IPS DF 19.7 (cell line): ENCODE measurements around the gene GASK1B.

ENCODE experiments used
- DNase-seq: peaks from one replicate; pipeline ENCODE4 v3.0.0-alpha.2; 2013; ENCODE audit warnings: low read depth, low spot score

GASK1B gene

DNA sequence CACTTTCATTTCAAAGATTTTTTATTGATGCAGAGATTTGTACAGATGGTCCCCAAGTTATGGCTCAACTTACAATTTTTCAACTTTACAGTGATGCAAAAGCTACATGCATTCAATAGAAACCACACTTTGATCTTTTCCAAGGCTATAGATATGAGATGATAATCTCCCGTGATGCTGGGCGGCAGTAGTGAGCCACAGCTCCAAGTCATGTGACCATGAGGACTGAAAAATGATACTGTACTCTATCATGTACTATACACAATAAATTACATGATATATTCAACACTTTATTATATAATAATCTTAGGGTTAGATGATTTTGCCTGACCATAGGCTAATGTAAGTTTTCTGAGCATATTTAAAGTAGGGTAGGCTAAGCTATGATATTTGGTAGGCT, 14.0 kb upstream of the GASK1B start:
- DNase-seq = no peak

DNA sequence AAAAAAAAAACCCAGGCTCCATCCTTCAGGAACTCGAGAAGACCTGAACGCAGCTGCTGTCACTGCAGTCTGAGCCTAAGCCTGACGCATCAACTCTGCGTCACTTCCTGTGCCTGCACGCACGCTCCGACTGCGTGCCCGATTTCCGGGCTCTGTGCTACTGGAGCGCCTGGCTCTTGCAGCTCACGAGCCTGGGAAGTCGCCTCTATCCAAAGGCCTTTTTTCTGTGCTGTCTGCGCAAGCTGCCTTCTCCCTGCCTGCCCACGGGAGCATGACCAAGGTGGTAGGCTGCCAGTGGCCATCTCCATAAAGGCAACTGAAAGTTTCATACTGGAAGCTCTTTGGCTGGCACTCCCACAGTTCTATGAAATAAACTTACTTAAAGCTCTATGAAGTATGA, 9.9 kb upstream of the GASK1B start:
- DNase-seq = no peak

DNA sequence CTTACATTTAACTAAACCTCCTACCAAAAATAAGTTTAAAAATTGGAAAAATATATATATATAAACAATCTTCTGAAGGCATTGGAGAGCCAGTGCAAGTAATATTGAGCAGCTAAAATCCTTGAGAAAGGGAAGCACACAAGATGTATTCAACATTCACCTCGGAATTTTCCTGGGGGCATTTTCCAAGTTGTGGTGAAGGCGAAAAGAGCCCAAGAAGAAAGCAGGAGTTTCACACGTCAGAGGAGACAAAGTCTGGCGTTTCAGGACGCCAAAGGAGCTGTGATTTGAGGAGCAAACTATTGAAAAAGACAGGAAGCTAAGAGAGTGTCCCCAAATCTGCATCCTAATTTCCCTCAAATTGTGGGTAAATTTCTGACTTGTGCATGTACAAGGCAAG, 9.1 kb upstream of the GASK1B start:
- no peak for DNase-seq

DNA sequence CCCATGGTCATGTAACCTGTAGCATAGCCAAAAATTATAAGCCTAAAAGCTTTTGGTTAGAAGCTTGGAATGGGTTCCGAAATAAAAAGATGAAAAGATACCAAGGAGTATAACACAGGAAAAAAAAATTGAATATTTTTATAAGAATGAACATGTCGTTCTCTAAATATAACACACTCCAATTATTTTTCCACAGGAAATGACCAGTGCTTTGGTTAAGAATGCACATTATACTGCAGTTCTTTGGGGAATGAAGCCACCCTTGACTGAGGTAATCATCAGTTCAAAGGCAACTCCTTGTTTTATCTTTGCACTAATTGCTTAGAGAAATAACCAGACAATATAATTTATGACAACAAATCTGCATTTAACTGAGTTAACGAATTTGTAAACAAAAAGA, 6.6 kb upstream of the GASK1B start:
- no peak for DNase-seq

DNA sequence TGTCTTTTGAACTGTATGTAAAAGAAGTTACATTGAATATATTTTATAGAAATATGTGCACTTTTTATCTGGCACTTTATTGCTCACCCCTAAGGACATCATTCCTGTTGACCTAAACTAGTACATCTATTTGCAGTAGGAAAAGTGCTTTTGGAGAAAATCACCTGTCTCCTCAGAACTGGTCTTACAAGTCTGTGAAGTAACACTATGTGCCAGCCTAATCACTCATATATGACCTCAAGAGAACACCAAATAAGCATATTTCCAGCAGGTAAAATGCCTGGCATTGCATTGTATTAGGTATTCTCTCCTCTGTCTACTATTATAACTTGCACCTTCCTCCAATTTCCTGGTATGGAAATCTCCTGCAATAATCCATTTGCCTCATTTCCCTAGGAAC, 4.0 kb upstream of the GASK1B start:
- no peak for DNase-seq

DNA sequence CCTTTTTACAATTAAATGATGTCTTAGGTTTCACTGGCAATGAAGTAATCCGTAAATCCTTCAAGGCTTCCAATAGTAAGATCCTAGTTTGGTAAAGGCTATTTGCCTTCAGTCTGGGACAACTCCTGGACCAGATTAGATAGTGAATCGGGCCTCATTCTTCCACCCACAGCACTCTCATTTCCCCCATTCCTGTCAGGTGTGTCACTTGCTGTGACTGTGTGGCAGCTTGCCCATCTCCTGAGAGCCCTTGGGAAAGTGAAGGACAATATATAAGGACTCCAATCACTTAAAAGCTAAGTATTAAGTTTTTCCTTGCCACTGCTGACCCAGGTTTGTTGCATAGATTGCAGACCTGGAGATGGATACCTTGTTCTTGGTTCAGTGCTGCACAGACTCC, 3.3 kb upstream of the GASK1B start:
- DNase-seq = no peak

DNA sequence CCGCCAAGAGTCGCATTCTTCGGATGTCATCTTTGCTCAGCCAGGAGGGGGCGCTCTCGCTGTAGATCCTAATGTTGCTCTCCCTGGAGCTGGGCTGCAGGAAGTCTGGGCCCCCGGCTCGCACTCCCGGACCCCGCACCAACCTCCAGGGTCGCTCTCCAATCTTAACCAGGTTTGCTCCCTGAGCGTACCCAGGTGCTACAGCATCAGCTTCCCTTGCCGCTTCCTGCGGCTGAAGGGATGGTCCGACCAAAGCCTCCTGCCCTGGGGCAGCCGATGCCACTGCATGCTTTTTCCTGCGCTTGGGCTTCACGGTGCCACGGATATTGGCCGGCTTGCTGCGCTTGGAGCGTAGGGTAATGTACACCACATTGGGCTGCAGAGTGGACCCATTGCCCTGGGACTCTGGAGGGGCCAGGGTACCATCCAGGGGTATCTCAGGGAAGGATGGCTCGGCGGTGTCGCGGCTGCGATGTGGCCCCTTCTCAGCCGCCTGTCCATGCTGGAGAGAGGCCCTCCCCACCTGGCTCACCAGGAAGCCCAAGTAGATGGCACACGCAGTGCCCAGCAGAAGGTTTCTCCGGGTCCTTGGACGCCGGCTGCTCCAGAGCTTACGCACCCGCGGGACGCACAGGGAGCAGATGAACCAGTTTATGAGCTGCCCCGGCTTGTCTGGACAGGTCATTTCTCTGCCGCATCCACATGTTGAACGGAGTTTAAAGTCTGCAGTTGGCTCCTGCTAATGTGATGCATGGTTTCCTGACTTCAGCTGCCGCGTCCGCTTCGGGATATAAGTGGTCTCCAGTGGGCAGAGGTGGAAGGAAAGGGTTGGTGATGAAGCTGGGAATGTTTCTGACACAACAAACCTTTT, 1.9 kb downstream of the GASK1B start:
- DNase-seq = no peak

DNA sequence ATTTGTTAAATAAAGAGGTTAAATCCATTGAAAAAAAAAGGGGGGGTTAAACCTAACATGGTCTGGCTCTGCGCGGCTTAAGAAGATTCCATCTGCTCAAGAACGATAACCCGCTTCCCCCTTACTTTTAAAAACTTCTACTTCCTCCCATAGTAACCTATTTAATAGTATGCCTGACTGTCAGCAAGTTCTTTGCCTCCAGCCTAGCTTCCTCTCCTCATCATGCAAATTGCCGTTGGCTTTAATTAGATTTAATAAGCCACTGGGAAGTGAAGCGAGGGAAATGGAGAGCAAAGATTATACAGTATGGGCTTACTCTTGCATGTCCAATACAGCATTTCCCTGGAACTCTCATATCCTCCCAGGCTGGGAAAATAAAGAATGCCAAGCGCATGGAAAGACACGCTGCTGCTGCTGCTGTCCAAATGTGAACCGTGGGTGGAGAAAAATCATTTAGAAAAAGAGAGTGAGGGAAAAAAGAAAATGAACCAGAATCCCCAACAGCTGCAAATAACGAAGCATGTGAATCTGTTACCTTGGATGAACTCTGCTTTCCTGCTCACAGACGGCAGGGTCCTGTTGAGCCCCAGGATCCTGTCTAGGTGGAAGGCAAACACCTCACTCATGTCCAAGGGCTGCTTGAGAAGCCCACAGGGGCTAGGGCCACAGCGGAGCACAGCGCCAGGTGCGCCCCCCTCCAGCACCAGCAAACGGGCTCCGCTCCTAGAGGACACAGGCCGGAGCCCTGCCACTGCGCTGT, 2.7 kb downstream of the GASK1B start:
- no peak for DNase-seq

DNA sequence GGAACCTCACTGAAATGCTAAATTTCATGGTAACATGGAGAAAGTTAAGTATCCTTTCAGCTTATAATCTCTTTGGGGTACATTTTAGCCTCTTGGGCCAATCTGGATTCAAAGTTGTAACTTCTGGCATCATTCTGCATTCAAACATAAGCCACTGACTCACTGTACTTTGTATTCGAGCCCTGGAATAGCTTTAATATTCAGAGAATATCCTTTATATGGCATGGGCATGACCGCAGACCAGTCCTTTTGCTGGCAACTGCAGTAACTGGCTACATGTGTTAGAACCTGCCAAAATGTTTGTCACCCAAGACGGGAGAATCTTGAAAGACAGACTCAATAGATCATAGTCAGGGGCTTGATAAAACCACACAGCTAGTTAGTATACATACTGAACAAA, 3.3 kb downstream of the GASK1B start:
- DNase-seq = no peak

DNA sequence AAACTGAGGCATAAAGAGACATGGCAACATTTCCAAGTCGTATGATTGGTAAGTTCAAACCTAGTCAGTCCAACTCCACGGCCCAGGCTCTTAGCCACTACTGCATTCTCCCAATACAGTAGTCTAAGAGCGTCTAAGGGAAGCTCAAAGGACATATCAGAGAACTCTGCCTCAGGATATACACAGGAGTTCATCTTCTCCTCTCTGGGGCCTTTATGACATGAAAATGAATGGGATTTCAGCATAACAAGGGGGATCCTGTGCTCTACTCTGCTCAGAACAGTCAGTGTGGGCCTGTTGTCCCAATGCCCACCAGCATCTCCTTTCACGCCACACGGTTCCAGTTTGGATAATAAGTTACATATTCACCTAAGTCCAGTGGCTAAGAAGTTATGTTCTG, 4.2 kb downstream of the GASK1B start:
- DNase-seq = no peak

DNA sequence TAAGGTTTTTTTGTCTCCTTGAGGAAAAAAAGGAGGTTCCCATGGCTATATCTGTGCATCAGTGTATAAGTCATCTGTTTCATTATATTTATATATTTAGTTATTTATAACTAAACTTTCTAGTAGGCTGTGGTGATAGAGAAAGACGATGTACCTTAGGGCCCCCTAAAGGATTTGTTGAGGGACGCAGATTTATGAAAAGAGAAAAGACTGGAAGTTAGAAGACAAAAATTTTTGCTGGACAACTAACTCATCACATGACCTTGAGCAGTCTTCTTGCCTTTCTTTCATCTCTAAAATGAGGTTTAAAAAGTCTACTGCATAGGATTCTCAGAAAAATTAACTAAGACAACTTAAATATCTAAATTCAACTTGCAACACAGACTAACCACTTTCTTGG, 6.1 kb downstream of the GASK1B start:
- no peak for DNase-seq

DNA sequence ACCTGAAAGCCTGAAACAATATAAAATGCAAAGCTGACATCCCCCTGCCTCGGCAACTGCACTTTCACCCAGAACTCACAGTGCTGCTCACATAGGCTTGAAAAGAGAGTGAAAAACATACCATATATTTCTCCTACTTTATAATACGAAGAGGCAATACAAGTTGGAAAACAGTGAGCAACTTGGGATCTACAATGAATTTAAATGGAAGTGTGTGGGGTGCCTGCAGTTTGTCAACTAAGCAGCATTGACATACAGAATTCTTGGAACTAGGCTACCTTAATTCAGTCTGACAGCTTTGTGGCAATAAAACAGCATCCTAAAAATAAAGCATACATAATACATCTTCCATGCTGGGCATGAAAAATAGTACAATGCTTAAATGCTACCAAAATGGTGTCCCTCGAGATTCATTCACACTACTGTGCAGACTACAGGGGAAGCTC, 8.0 kb downstream of the GASK1B start:
- DNase-seq = no peak

DNA sequence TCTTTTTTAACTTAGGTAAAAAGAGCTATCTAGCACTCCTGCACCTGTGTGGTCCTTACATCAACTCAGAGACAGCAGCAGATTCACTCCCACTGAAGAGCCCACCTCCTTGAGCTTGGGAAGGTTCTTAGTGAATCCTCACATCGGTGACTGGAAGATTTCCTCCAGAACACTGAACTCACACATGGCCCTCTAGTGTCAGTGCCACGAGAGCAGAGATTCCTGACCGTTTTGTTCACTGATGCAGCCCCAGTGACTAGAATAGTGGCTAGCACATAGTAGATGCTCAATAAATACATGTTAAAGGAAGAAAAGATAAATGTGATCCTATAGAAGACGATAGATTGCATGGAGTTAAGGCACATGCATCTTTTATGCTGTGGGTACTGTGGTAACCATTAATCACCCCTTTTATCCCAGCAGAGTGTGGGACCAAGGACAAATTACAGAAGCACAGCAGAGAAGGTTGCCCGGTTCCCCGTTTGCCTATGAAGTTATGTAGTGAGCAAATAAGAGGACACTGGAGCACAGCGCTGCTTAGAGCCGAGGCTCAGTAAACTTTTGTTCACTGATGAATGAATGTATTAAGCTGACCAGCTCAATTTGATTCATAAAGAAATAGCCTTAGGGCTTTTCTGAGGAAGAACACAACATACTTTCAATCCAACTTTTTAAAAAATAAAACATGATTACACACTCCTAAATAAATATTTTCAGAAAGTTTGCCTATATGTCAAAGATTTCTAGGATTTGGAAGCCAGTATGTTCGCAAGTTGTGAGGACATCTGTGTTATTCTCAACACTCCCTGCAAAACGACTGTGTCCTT, 8.7 kb downstream of the GASK1B start:
- DNase-seq = no peak

DNA sequence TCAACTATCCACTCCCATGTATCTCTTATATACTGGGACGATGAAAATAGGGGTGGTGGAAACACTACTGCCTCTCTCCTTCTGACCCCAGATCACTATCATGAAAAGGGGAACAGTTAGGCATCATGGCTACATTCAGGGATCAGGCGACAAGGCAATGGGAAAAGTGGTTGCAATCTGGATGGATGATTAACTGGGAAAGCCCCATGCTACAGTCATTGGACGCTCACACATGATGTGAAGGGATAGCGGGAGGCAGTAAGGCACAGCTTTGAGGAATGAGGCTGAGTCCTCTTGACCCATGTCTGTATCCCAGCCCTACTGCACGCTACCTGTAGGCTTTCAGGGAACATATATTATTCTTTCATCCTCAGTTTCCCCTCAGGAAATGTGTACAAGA, 10.2 kb downstream of the GASK1B start:
- no peak for DNase-seq

DNA sequence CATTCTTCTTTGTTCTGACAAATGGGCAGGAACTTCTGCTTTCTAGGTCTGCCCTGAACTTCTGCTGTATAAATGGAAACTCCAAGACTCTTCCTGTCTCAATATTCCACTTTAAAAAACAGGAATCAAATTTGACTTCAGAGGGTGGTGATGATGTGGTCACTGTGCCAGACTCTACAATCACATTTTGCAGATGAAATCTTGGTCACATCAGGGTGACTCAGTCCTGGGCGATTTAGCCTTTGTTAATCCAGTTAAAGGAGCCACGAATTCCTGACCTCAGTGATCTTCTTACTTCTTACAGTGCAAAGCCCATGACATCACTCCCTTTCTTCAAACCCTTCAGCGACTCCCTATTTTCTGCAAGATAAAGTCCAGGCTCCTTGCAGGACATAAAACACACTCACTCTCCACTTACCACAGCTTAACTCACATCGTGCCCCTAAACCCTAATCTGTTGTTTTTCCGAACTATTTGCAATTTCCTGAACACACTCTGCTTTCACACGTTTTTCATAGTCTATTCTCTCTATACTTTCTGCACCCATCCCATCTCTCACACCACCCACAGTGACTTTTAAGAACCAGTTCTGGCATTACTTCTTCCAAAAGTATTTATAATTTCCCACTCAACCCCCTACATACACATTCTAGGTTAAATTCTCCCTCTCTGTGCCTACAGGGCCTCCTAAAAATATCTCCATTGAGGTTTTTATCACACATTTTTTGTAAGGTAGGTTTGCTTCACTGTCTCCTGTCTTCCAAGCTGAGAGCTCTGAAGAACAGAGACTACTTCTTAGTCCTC, 11.1 kb downstream of the GASK1B start:
- DNase-seq = no peak

DNA sequence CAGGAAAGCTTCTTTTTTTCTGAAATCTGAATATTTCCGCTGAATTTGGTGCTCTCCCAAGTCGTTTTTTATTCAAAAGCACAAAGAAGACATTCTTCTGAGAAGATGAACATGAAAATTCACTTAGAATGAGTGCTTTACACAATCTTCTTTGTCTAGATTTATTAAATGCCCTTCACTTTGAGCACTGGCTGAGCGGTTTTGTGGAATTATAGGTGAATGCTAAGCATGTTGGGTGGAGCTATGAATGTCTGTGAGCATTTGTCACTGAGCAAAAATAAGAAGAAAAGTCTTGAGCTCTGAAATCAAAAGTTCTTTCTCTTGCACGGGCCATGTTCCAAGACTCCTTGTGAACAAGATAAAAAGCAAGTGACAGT, 13.1 kb downstream of the GASK1B start:
- DNase-seq = no peak

DNA sequence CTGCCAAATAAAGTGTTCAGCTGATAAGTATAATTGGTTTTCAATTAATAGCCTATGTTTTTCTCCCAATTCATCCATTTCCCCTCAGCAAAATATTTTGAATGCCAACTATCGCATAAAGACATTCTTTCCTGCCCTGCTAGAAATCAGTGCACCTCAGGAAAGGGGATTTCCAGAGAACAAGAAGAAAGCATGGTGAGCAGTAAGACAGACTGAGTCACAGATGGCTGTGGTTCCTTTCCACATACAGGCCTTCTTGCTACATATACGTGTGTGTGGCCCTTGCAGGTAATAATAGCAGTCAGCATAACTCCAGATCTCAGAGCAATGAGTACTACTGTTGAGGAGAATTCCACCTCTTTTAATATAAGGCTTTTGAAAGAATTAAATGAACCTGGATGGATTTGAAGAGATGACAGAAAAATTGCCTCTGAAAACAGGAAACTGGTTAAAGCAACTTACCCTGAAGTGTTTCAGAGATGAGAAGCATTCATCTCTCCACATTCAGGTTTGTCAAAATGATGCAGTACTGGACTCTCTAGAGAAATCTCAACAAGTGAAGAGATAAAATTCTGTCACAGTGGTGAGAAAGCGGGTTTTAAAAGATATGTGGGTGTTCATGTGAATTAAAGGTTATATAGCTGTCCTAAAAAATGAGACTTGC, 13.6 kb downstream of the GASK1B start:
- no peak for DNase-seq

DNA sequence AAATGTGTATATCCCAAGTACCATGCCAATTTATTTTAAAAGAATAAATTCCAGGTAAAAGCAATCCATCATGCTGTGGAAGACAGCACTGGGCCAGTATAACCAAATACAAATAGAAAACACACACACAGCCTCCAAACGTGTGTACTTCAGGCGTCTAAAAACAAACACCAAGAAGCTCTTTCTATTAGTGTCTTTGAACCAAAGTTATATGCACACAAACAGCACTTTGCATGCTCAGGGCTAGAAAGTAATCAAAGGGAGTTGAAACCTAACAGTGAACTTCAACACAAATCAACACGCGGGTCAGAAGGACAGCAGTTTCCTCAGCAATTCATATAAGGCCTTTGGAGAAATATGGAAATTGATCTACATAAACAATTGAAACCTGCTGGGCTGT, 15.4 kb downstream of the GASK1B start:
- DNase-seq = no peak

DNA sequence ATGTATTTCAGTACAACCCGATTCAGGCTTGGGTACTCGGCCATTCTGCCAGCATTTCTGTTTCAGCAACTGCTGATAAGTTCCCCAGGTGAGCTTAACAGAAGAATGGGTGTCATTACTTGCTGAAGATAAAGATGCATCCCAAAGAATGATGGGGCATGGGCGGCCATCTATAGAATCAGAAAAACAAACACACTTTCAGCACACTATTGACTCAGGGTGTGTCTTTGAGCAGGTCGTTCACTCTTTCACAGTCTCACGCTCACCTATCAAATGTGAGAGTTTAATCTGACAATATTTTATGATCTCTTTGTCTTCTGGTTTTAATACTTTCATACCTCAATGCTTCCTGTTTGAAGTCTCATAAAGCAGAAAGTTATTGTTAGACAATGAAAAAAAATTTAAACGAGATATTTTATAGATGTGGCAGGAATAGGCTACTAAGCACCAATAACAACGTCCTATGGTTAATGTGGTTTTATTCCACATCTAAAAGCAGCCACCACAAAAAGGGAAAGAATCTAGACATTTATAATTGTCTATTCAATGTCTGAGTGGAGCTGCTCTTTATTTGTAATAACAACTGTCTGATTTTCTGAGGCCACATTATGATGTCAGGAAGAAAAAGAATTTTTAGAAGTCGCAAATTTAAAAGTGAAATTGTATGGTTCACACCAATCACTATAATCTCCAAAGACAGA, 17.0 kb downstream of the GASK1B start:
- no peak for DNase-seq

DNA sequence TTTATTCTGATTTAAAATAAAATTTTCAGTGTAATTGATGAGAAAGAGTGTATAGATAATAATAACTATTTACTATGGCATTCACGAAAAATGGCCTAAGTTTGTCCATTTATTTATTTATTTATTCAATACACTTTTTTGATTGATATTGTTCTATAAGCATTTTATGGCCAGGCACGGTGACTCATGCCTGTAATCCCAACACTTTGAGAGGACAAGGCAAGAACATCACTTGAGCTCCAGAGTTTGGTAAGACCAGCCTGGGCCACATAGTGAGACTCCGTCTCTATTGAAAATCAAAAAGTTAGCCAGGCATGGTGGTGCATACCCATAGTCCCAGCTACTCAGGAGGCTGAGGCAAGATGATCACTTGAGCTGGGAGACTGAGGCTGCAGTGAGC, 25.7 kb downstream of the GASK1B start:
- no peak for DNase-seq
